ENCODE results near the gene TSPAN1.
"Not testable (repeated sequence)": the region's sequence is repeated elsewhere in the genome, so short reads cannot be mapped to it uniquely, and the experiment has no call there.

The TSPAN1 gene

DNA sequence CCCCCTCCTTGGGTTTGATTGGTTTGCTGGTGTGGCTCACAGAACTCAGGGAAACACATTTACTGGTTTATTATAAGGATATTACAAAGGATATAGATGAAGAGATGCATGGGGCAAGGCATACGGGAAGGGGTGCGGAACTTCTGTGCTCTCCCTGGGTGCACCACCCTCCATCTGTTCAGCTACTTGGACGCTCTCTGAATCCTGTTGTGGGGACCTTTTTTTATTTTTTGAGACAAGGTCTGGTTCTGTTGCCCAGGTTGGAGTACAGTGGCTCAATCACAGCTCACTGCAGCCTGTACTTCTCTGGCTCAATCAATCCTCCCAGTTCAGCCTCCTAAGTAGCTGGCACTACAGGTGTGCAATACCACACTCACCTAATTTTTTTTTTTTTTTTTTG lies 35.7 kb downstream of the TSPAN1 start:
- Mint-ChIP-seq H3K27ac (no peak overlapping the region), H3K4me3 (no peak overlapping the region), H3K4me1 (ENCODE audit: low read depth) (no peaks in the 10 kb centered on the region), H3K36me3 (no peaks in the 10 kb centered on the region), H3K27me3 (no peaks in the 10 kb centered on the region), H3K9me3 (ENCODE audit: low read depth) (no peaks in the 10 kb centered on the region)

DNA sequence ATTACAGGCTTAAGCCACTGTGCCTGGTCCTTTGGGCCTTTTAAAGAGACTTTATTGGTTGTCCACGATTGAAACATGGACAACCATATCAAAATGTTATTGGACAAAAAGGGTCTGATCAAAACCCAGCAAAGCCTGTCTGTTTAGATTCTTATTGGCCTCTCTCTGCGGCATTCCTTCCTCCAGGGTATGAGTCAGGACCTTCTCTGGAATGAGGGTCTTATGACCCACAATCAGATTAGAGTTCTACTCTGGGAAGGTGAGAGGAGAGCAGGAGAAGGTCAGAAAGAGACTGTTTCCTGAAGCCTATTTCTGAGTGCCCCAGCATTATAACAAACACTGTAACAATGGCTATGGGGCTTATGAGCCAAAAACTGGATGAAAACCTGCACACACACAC lies 36.2 kb downstream of the TSPAN1 start:
- no peaks in the 10 kb centered on the region for H3K4me1 Mint-ChIP-seq (ENCODE audit: low read depth)
- H3K9me3 Mint-ChIP-seq (ENCODE audit: low read depth): no peaks in the 10 kb centered on the region
- no peaks in the 10 kb centered on the region for H3K27me3 Mint-ChIP-seq
- no peak overlapping the region for H3K4me3 Mint-ChIP-seq
- H3K27ac Mint-ChIP-seq: no peak overlapping the region
- H3K36me3 Mint-ChIP-seq: no peaks in the 10 kb centered on the region

DNA sequence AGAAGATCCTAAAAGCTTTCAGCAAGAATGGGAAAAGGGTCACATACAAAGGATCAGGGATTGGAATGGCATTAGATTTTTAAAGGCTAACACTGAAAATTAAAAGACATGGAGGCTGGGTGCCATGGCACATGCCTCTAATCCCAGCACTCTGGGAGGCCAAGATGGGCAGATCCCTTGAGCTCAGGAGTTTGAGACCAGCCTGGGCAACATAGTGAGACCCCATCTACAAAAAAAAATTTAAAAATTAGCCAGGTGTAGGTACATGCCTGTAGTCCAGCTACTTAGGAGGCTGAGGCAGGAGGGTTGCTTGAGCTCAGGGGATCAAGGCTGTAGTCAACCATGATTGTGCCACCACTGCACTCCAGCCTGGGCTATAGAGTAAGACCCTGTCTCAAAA lies 40.6 kb downstream of the TSPAN1 start:
- Mint-ChIP-seq H3K27ac (no peak overlapping the region), H3K4me1 (ENCODE audit: low read depth) (no peaks in the 10 kb centered on the region), H3K27me3 (peaks cover 2% of the 10 kb centered on the region), H3K36me3 (no peaks in the 10 kb centered on the region), H3K9me3 (ENCODE audit: low read depth) (no peaks in the 10 kb centered on the region), H3K4me3 (no peak overlapping the region)

DNA sequence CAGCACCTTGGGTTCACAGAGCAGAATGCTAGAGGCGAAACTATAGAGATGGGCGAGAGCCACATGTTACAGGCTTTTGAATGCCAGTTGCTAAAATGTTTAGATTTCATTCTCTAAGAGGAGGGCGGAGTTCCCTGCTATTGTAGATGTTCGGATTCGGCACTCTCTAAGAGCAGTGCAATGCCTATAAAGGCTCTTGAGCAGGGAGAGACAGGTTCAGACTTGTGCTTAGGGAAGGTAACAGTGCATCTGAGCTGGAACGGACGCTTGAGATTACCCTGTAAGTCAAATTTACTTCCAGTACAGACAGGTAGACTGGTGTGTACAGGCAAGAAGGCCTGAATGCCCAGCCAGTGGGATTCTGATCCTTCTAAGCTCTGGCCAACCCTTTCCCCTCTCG lies 43.6 kb downstream of the TSPAN1 start:
- Mint-ChIP-seq H3K36me3 (no peaks in the 10 kb centered on the region), H3K27me3 (peaks cover 2% of the 10 kb centered on the region), H3K4me3 (no peak overlapping the region), H3K27ac (no peak overlapping the region), H3K4me1 (ENCODE audit: low read depth) (peaks cover under 1% of the 10 kb centered on the region), H3K9me3 (ENCODE audit: low read depth) (no peaks in the 10 kb centered on the region)

DNA sequence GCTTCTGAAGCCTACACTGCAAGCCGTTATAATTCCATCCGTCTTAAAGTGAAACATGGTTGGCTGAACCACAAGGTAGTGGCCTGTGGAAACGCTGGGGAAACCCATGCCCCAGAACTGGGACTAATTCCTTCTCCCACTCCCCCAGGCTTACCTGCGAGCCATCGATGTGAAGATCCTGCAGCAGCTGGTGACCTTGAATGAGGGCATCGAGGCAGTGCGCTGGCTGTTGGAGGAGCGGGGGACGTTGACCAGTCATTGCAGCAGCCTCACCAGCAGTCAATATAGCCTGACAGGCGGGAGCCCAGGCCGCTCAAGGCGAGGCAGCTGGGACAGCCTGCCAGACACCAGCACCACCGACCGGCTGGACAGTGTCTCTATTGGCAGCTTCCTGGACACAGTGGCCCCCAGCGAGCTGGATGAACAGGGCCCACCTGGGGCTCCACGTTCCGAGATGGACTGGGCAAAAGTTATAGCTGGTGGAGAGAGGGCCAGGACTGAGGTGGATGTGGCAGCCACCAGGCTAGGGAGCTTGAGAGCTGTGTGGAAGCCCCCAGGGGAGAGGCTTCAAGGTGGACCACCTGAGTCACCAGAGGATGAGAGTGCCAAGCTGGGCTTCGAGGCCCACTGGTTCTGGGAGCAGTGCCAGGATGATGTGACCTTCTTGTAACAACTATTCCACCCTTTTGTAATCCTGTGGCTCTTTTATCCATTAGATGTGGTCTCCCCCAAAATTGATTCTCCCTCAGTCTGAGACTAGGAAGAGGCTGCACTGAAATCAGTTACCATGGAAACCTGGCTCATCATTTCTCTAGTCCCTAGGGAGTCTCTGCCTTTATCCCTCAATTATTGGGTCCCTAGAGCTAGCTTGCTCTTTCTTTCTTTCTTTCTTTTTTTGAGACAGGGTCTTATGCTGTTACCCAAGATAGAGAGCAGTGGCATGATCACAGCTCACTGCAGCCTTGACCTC lies 44.9 kb downstream of the TSPAN1 start:
- Mint-ChIP-seq H3K9me3 (ENCODE audit: low read depth) (no peaks in the 10 kb centered on the region), H3K27ac (no peak overlapping the region), H3K27me3 (peaks cover 2% of the 10 kb centered on the region), H3K36me3 (no peaks in the 10 kb centered on the region), H3K4me3 (no peak overlapping the region), H3K4me1 (ENCODE audit: low read depth) (peaks cover 2% of the 10 kb centered on the region)

DNA sequence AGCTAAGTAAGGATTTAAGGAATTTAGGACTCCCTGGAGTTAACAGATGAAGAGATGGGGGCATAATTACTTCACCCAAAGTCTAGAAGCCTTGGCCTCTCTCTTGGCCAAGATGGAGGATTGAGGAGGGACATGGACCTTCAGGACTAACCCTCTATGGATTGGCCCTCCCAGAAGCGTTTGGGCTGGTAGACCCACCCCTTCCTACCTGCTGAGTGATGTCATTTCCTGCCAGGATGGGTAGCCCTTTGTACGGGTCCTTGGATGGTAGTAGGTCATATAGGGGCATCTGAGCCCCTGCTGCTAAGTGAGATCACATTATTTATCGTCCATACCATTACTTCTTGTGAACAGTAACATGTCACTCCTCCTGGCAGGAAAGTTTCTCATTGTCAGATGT lies 45.9 kb downstream of the TSPAN1 start:
- Mint-ChIP-seq H3K4me1 (ENCODE audit: low read depth) (peaks cover 2% of the 10 kb centered on the region), H3K4me3 (no peak overlapping the region), H3K27me3 (peaks cover 2% of the 10 kb centered on the region), H3K36me3 (no peaks in the 10 kb centered on the region), H3K9me3 (ENCODE audit: low read depth) (no peaks in the 10 kb centered on the region), H3K27ac (no peak overlapping the region)

DNA sequence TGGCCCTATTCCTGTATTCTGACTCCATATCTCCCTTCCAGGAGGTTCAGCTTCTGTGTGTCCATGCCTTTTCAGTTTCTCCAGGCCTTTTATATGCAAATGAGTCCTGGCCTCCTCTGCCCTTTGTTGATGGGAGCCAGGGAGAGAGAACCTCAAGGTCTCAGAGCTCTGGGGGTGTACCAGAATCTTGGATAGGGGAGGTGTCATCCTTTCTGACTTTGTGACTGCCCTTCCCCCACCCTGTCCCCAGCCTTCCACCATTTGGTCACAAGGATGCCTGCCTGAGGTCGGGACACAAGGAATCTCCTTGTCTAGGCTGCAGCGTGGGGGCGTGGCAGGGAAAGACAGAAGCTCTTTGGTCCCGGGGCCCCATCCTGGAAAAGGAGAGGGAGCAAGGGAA lies 46.9 kb downstream of the TSPAN1 start:
- Mint-ChIP-seq H3K9me3 (ENCODE audit: low read depth) (no peaks in the 10 kb centered on the region), H3K36me3 (no peaks in the 10 kb centered on the region), H3K27ac (no peak overlapping the region), H3K4me1 (ENCODE audit: low read depth) (peaks cover 2% of the 10 kb centered on the region), H3K4me3 (no peak overlapping the region), H3K27me3 (peaks cover 2% of the 10 kb centered on the region)

DNA sequence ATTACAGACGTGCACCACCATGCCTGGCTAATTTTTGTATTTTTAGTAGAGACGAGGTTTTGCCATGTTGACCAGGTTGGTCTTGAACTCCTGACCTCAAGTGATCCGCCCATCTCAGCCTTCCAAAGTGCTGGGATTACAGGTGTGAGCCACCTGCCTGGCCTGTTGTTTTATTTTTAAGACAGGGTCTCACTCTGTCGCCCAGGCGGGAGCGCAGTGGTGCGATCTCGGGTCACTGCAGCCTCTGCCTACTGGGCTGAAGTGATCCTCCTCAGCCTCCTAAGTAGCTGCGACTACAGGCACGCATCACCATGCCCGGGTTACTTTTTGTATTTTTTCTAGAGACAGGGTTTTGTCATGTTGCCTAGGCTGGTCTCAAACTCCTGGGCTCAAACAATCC lies 48.2 kb downstream of the TSPAN1 start:
- H3K4me3 Mint-ChIP-seq; H3K27ac Mint-ChIP-seq; H3K27me3 Mint-ChIP-seq; H3K4me1 Mint-ChIP-seq (ENCODE audit: low read depth); H3K36me3 Mint-ChIP-seq; H3K9me3 Mint-ChIP-seq (ENCODE audit: low read depth): not testable (repeated sequence)

DNA sequence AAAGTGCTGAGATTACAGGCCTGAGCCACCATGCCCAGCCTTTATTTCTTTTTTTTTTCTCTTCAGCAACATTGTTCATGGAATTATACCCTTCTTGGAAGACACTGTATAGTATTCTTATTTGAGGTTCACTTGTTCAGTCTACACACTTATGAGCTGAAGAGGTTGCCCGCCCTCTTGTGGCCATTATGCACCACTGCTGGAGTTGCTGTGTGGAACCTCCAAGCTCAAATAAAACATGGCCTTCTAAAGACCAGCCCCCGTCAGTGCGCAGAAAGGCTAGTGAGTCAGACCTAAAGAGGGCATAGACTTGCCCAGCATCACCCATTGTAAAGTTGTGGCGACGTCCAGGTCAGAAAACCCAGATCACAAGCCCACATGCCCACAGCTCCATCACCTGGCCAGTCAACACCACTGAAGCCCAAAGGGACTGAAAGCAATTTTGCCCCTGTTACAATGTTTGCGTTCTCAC lies 48.6 kb downstream of the TSPAN1 start:
- no peaks in the 10 kb centered on the region for H3K27me3 Mint-ChIP-seq
- no peak overlapping the region for H3K27ac Mint-ChIP-seq
- H3K4me3 Mint-ChIP-seq: no peak overlapping the region
- peaks cover 2% of the 10 kb centered on the region for H3K4me1 Mint-ChIP-seq (ENCODE audit: low read depth)
- no peaks in the 10 kb centered on the region for H3K9me3 Mint-ChIP-seq (ENCODE audit: low read depth)
- H3K36me3 Mint-ChIP-seq: no peaks in the 10 kb centered on the region

DNA sequence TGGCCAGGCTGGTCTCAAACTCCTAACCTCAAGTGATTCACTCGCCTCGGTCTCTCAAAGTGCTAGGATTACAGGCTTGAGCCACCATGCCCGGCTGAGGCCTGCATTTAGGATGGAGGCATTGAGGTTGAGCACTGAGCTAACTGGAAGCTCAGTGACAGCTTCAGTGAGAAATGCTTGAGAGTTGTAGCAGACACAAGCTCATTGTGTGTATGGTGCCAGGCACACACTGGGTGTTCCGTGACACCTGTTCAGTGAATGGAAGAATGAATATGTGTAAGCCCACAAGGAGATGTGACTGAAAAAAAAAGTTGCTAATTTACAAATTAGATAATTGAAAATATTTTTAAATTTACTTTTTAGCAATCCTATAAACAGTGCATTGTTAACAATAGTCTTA lies 50.1 kb downstream of the TSPAN1 start:
- no peak overlapping the region for H3K27ac Mint-ChIP-seq
- no peaks in the 10 kb centered on the region for H3K36me3 Mint-ChIP-seq
- no peak overlapping the region for H3K4me3 Mint-ChIP-seq
- H3K9me3 Mint-ChIP-seq (ENCODE audit: low read depth): no peaks in the 10 kb centered on the region
- peaks cover 2% of the 10 kb centered on the region for H3K4me1 Mint-ChIP-seq (ENCODE audit: low read depth)
- H3K27me3 Mint-ChIP-seq: no peaks in the 10 kb centered on the region

DNA sequence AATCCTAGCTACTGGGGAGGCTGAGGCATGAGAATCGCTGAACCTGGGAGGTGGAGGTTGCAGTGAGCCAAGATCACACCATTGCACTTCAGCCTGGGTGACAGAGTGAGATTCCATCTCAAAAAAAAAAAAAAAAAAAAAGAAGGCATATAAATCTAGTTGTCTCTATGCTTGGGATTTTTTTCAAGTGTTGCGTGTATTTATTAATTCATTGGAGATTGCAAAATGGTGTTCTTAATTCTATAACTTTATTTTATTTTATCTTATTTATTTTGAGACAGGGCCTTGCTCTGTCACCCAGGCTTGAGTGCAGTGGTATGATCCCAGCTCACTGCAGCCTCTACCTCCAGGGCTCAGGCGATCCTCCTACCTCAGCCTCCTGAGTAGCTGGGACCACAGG lies 56.3 kb downstream of the TSPAN1 start:
- H3K4me1 Mint-ChIP-seq (ENCODE audit: low read depth); H3K27ac Mint-ChIP-seq; H3K9me3 Mint-ChIP-seq (ENCODE audit: low read depth); H3K36me3 Mint-ChIP-seq; H3K27me3 Mint-ChIP-seq; H3K4me3 Mint-ChIP-seq: not testable (repeated sequence)

Data from activated naive CD8-positive, alpha-beta T cell (primary cell).